DMS 273 (cell line): ENCODE results near the gene NELFE.
"Not testable (repeated sequence)": the region's sequence is repeated elsewhere in the genome, so short reads cannot be mapped to it uniquely, and the experiment has no call there.

Experiments used
- DNase-seq: peaks from one replicate; lab custom pipeline; 2025; ENCODE audit not compliant: unreplicated experiment; lab: John Stamatoyannopoulos, UW

NELFE gene

GRCh38 chr6:31952140-31952805 lies 6.5 kb downstream of the NELFE start:
- DNase-seq, result peak; percentile 57

GRCh38 chr6:31949926-31950548 lies 8.7 kb downstream of the NELFE start:
- no peak for DNase-seq

GRCh38 chr6:31948753-31949413 lies 9.9 kb downstream of the NELFE start:
- DNase-seq, result no peak

- no peak for DNase-seq
Measured at GRCh38 chr6:31948306-31948705, 10.5 kb downstream of the NELFE start.

- no peak for DNase-seq
Measured at GRCh38 chr6:31947864-31948263, 10.9 kb downstream of the NELFE start.

- no peak for DNase-seq
Measured at GRCh38 chr6:31947070-31947675, 11.6 kb downstream of the NELFE start.

- no peak for DNase-seq
Measured at GRCh38 chr6:31946370-31946885, 12.3 kb downstream of the NELFE start.

- DNase-seq, result peak; percentile 49
Measured at GRCh38 chr6:31945507-31946369, 13.0 kb downstream of the NELFE start, which contains the start of gene CFB. Gene CFB (plus strand): TSS chr6:31946095. CDS start chr6:31946222, 127 bp downstream.

GRCh38 chr6:31945154-31945506 lies 13.6 kb downstream of the NELFE start:
- DNase-seq, result no peak

- DNase-seq, result no peak
Measured at GRCh38 chr6:31943742-31944141, 15.0 kb downstream of the NELFE start.

- DNase-seq, result peak; percentile 56
Measured at GRCh38 chr6:31940256-31940664, 18.5 kb downstream of the NELFE start.

- no peak for DNase-seq
Measured at GRCh38 chr6:31935823-31936222, 22.9 kb downstream of the NELFE start.

- no peak for DNase-seq
Measured at GRCh38 chr6:31935021-31935420, 23.8 kb downstream of the NELFE start.

- no peak for DNase-seq
Measured at GRCh38 chr6:31933537-31933936, 25.2 kb downstream of the NELFE start.

GRCh38 chr6:31932137-31932536 lies 26.6 kb downstream of the NELFE start:
- not testable (repeated sequence) for DNase-seq

GRCh38 chr6:31930962-31931361 lies 27.8 kb downstream of the NELFE start:
- DNase-seq, result no peak

- no peak for DNase-seq
Measured at GRCh38 chr6:31928672-31928939, 30.2 kb downstream of the NELFE start.

- DNase-seq, result no peak
Measured at GRCh38 chr6:31927863-31928671, 30.7 kb downstream of the NELFE start.

- DNase-seq, result no peak
Measured at GRCh38 chr6:31927242-31927862, 31.4 kb downstream of the NELFE start, which contains the start of gene C2. Gene C2 (plus strand): TSS chr6:31927717. CDS start chr6:31927753, 36 bp downstream.

- peak; percentile 48 for DNase-seq
Measured at GRCh38 chr6:31922942-31923341, 35.8 kb downstream of the NELFE start.
